Measurements from ENCODE around the gene GJD3.

The GJD3 gene

DNA sequence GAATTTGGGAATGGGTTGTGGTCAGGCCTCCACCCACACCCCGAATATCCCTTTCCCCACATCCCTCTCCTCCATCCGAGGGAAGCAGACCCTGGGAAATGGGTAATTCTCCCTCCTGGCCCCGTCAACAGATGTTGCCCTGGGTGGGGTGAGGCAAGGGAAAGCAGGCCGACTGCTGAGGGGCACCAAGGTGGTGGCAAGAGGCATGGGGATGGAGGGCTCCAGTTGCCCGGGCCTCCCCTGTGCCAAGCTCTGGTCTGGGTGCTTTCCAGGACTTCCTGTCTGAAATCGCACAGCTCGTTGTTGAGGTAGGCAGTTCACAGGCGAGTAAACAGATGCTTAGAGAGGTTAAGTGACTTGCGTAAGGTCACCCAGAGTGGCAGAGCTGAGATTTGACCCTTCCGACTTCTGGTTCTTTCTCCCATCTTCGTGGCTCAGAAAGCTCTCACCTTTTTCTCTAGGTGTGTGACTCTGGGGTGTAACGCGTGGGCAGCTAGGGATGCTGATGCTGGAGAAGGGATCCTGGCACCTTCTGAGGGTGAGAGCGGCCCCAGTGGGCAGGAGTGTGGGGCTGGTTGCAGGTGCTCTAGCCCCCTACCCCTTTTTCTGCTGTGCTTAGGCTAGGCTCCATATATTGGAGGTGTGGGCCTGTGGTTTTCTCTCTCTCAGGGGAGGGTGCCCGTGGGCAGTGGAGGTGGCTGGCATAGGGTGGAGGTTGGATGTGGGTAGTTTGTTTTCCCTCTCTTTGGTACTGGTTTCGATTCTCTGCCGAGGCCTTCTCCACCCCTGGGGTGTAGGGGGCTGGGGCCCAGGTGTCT, 38.3 kb downstream of the GJD3 start:
- intact Hi-C loops (cut with DNase I; ENCODE audit: low total_unique reads): no loop called here
- peaks cover 0 to 5% (median 2%) of the 10 kb centered on the region in 3 donors for H3K36me3 ChIP-seq
- H3K27ac ChIP-seq: peak overlapping the region; percentile 94 to 95
- H3K4me3 ChIP-seq: peak overlapping the region in 1 of 2 donors; percentile 27
- TF ChIP-seq, protein P1, sequence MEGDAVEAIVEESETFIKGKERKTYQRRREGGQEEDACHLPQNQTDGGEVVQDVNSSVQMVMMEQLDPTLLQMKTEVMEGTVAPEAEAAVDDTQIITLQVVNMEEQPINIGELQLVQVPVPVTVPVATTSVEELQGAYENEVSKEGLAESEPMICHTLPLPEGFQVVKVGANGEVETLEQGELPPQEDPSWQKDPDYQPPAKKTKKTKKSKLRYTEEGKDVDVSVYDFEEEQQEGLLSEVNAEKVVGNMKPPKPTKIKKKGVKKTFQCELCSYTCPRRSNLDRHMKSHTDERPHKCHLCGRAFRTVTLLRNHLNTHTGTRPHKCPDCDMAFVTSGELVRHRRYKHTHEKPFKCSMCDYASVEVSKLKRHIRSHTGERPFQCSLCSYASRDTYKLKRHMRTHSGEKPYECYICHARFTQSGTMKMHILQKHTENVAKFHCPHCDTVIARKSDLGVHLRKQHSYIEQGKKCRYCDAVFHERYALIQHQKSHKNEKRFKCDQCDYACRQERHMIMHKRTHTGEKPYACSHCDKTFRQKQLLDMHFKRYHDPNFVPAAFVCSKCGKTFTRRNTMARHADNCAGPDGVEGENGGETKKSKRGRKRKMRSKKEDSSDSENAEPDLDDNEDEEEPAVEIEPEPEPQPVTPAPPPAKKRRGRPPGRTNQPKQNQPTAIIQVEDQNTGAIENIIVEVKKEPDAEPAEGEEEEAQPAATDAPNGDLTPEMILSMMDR (IDR thresholded peaks at IDR 0.05): no peak
- no peaks in the 10 kb centered on the region for H3K27me3 ChIP-seq
- H3K4me1 ChIP-seq: peaks cover 23 to 100% (median 95%) of the 10 kb centered on the region in 4 donors
- H3K9me3 ChIP-seq: no peaks in the 10 kb centered on the region
- DNase-seq: no peak

- H3K9me3 ChIP-seq: no peaks in the 10 kb centered on the region
- TF ChIP-seq, protein P1 (IDR thresholded peaks at IDR 0.05): no peak
- no peak overlapping the region for H3K4me3 ChIP-seq
- no peaks in the 10 kb centered on the region for H3K36me3 ChIP-seq
- no peaks in the 10 kb centered on the region for H3K27me3 ChIP-seq
- H3K27ac ChIP-seq: peak overlapping the region; percentile 94 to 95
- DNase-seq: no peak
- intact Hi-C loops (cut with DNase I; ENCODE audit: low total_unique reads): no loop called here
- H3K4me1 ChIP-seq: peaks cover 26 to 100% (median 95%) of the 10 kb centered on the region in 4 donors
Measured at GRCh38 chr17:40325156-40326013, 39.2 kb downstream of the GJD3 start.

DNA sequence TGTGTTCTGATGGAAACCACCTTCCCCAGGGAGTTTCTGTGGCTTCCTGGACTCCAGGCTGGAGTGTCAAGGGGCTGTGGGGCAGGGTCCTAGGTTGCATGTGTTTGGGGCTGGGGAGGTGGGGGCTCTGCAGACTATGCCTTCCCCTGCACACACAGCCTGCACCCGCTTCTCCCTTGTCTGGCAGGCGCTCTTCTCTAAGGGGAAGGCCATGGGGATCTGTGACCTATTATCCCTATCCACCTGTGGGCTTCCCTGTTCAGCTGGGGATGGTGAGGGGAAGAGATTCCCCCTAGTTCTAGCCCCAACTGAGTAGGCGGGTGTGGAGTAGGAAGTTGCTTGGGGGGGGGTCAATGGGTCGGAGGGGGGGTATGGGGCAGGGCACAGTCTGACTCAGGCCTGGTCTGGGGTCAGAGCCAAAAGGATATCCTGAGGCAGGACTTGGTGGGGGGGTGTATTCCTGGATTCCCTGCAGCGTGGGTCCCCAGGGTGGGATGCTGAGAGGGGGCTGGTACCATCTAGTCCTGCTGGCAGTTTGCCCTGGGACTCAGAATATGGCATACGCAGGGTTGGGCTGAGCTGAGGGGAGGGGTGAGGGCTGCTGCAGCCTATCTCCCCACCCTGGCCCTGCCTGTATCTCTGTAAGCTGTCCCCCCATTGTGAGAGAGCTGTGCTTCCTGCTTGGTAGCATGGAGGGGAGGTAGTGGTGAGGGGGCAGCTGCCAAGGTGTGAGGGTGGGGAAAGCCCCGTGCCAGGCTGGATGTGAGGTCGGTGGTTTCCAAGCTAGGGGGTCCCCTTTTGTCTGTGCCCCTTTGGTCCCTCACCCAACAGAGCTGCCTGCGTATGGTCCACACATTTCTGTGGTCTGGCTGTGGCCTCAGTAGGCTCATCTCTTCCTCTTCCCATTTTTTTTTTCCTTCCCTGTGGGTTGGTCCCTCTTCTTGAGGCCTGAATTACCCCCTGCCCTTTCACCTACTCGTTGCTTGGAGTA, 40.9 kb downstream of the GJD3 start:
- H3K9me3 ChIP-seq: no peaks in the 10 kb centered on the region
- H3K27ac ChIP-seq: peak overlapping the region; percentile 94 to 95
- no peaks in the 10 kb centered on the region for H3K27me3 ChIP-seq
- H3K4me3 ChIP-seq: peak overlapping the region in 1 of 2 donors; percentile 93
- intact Hi-C loops (cut with DNase I; ENCODE audit: low total_unique reads): no loop called here
- TF ChIP-seq, protein P1 (IDR thresholded peaks at IDR 0.05): no peak
- peak; percentile 73 to 83 for DNase-seq
- H3K36me3 ChIP-seq: no peaks in the 10 kb centered on the region
- peaks cover 26 to 100% (median 99%) of the 10 kb centered on the region in 4 donors for H3K4me1 ChIP-seq

DNA sequence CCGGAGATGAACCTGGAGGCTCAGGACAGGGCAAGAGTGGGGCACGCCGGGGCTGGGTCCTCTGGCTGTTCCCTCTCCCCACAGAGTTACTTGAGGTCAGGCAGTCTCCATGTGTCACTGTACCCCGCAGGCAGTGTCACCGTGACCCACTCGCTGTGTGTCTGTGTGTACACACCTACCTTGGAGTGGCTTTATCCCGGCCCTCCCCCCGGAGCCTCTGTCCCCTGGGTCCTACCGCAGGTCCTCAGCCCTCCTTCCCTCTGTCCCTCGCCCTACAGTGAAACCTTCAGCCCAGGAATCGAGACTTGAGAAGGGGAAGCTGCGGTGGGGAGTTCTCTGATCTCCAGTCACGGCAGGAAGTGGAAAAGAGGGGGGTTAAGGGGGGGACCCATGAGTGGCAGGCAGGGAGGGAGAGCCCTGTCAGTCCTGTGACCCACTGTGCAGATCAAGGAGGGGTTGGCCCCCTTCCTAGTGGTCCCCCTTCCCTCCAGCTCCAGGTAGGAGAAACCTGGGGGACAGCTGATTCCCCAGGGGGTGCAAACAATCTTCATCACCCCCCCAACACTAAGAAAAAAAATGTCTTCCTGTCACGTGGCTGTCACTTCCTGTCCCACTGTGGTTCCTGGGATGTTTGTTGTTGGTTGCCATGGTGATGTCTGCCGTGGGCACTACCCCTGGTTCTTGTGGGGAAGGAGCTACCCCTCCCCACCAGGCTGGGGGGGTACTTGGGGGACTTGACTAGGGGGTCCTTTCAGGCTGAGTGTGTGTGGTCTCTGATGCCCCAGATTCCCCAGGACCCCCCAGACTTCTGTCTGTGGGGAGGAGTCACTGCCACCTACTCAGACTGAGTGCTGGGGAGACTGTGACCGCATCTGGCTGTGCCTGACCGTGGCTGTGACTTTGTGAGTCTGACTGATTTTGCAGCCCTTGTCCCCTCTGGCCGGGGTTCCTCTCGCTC, 41.9 kb downstream of the GJD3 start:
- H3K36me3 ChIP-seq: no peaks in the 10 kb centered on the region
- H3K9me3 ChIP-seq: no peaks in the 10 kb centered on the region
- H3K4me1 ChIP-seq: peaks cover 26 to 92% (median 90%) of the 10 kb centered on the region in 4 donors
- H3K27me3 ChIP-seq: no peaks in the 10 kb centered on the region
- peak overlapping the region; percentile 93 to 97 for H3K4me3 ChIP-seq
- intact Hi-C loops (cut with DNase I; ENCODE audit: low total_unique reads): no loop called here
- DNase-seq: peak; percentile 82 to 91
- peak overlapping the region; percentile 94 to 95 for H3K27ac ChIP-seq
- TF ChIP-seq, protein P1 (IDR thresholded peaks at IDR 0.05): no peak
